Pancreas (tissue), 10 donors: ENCODE data around the gene VPS13D. TPM values are rescaled to one million over a fixed set of nuclear protein-coding genes. Genes with fewer than 3 reads are reported as not detected.

Experiments used
- ATAC-seq, 4 donors: fragments of 200-7000 bp; cut with Tn5 transposase; one replicate each; pipeline versions ENCODE4 v1.8.0 to v1.9.1; 2020; ENCODE audit warnings: mild to moderate bottlenecking in 4 of 4, moderate library complexity in 4 of 4
- DNase-seq, 6 donors: peaks; one replicate each; pipeline ENCODE4 v3.0.0-alpha.2; 2020
- FAIRE-seq: peaks from 2 replicates; lab custom pipeline; 2012; peaks lifted over from hg19 to GRCh38; lab: Jason Lieb, UNC
- H3K27ac ChIP-seq, 4 donors: fragments of 200-600 bp; sonication (generic); 1 replicate in 3 of 4; 2 replicates in 1 of 4; pipeline versions ENCODE4 v1.5.0 to v1.8.0; 2020
- H3K27me3 ChIP-seq, 4 donors: fragments of 200-600 bp; one replicate each; pipeline ENCODE4 v1.8.0; 2021
- H3K36me3 ChIP-seq, 3 donors: fragments of 200-600 bp; sonication (generic) in 1 of 3; one replicate each; pipeline versions ENCODE4 v1.5.0 to v1.8.0; 2020 to 2021
- H3K4me1 ChIP-seq, 3 donors: fragments of 200-600 bp; one replicate each; pipeline ENCODE4 v1.8.0; 2021
- H3K4me3 ChIP-seq, 4 donors: fragments of 200-600 bp; sonication (generic) in 2 of 4; one replicate each; pipeline versions ENCODE4 v1.5.0 to v1.8.0; 2020 to 2021
- H3K9me3 ChIP-seq, 4 donors: fragments of 200-600 bp; one replicate each; pipeline ENCODE4 v1.8.0; 2021
- CTCF ChIP-seq, 4 donors: fragments of 200-600 bp; sonication (generic) in 3 of 4; IDR thresholded peaks; one replicate each; pipeline versions ENCODE4 v1.5.0 to v1.8.0; 2021; ENCODE audit warnings: antibody characterized with exemption in 4 of 4
- WGBS, 2 donors: extraction: QIAGEN DNeasy Blood & Tissue Kit; methylation state at CpG; one replicate each; pipeline ENCODE4 v1.1.7; 2013; 5-methylcytosine and 5-hydroxymethylcytosine counted together
- intact Hi-C, 3 donors: fragments of 100-400 bp; cut with DNase I; formaldehyde crosslinking; loops; one replicate each; pipeline versions ENCODE4 v1.11.1 to v1.14.2; 2022
- polyA plus RNA-seq, 2 donors: library from polyadenylated mRNA; stranded (reverse); fragments of 200-250 nt; gene quantifications; one replicate each; pipeline ENCODE4 v1.2.3, GENCODE V29; 2013
- total RNA-seq, 6 donors: library from RNA; stranded (reverse); fragmentation: NEBNext Ultra II Directional in 4 of 6; extraction: Animal tissue kit (Norgen Biotek cat#: 25700) in 4 of 6; gene quantifications; one replicate each; pipeline versions ENCODE4 v1.2.1 to v1.2.4, GENCODE V29; 2021 to 2023
- donor health status: healthy with polysubstance abuse.
- donor health status: DM: no; HTN: no; CAD: no; lungs with moderate emphysema.
- donor health status: DM: no; HTN: no; CAD: no.
- donor health status: control.
- donor health status: control.
- donor health status: Bipolar disorder and iron deficiency.
- donor health status: DM: yes; HTN: yes; CAD: no.
- donor health status: DM: no; HTN: no; CAD: no.
- donor health status: DM: no; HTN: no; CAD: no.
- donor health status: DM: yes; HTN: yes; CAD: no.

The VPS13D gene
- total and polyA plus RNA-seq, 8 donors = 13.7 to 39.0 (median 24.8) TPM

- peaks cover 0 to 7% (median 0%) of the 10 kb centered on the region in 3 donors for H3K4me1 ChIP-seq
- no peak for TF ChIP-seq CTCF (IDR thresholded peaks at IDR 0.05)
These were observed 312.3 kb downstream of the VPS13D start for GRCh38 chr1:12542138-12542465.

GRCh38 chr1:12542616-12543592 lies 313.1 kb downstream of the VPS13D start:
- 89% methylated on average over 9 of the region's 9 CpGs for WGBS, 2 donors
- FAIRE-seq = no peak
- Histone ChIP-seq H3K27ac (no peak overlapping the region), H3K36me3 (no peaks in the 10 kb centered on the region), H3K27me3 (no peaks in the 10 kb centered on the region), H3K4me3 (no peak overlapping the region), H3K4me1 (peaks cover 0 to 7% (median 0%) of the 10 kb centered on the region in 3 donors), H3K9me3 (no peaks in the 10 kb centered on the region)
- ATAC-seq = no peak
- intact Hi-C loops = no loop called here
- DNase-seq = peak in 1 of 6 donors; percentile 2
- TF ChIP-seq CTCF (IDR thresholded peaks at IDR 0.05) = no peak

More at GRCh38 chr1:12542138-12542465, 312.3 kb downstream of the VPS13D start:
- ATAC-seq = no peak
- Histone ChIP-seq H3K9me3 (no peaks in the 10 kb centered on the region), H3K27ac (no peak overlapping the region), H3K36me3 (no peaks in the 10 kb centered on the region), H3K4me3 (no peak overlapping the region), H3K27me3 (no peaks in the 10 kb centered on the region)
- FAIRE-seq = no peak
- 93 to 95% methylated on average over 9 of the region's 9 CpGs for WGBS, 2 donors
- intact Hi-C loops = no loop called here
- peak in 1 of 6 donors; percentile 46 for DNase-seq

- FAIRE-seq = no peak
- Histone ChIP-seq H3K4me1 (peaks cover 0 to 7% (median 0%) of the 10 kb centered on the region in 3 donors), H3K36me3 (no peaks in the 10 kb centered on the region), H3K27me3 (no peaks in the 10 kb centered on the region), H3K4me3 (no peak overlapping the region), H3K27ac (no peak overlapping the region), H3K9me3 (no peaks in the 10 kb centered on the region)
- ATAC-seq = no peak
- intact Hi-C loops = no loop called here
- no peak for TF ChIP-seq CTCF (IDR thresholded peaks at IDR 0.05)
- 32 to 39% methylated on average over 9 of the region's 9 CpGs for WGBS, 2 donors
- DNase-seq = no peak
These were observed 313.9 kb downstream of the VPS13D start for GRCh38 chr1:12543740-12544154.

- no peaks in the 10 kb centered on the region for H3K36me3 ChIP-seq
- 72 to 81% methylated on average over 4 of the region's 4 CpGs for WGBS, 2 donors
- H3K4me3 ChIP-seq = no peak overlapping the region
- DNase-seq = no peak
- no peak for ATAC-seq
- H3K4me1 ChIP-seq = peaks cover 0 to 7% (median 0%) of the 10 kb centered on the region in 3 donors
- H3K9me3 ChIP-seq = no peaks in the 10 kb centered on the region
- H3K27me3 ChIP-seq = no peaks in the 10 kb centered on the region
- FAIRE-seq = no peak
- TF ChIP-seq CTCF (IDR thresholded peaks at IDR 0.05) = no peak
- intact Hi-C loops = no loop called here
- no peak overlapping the region for H3K27ac ChIP-seq
These were observed 314.5 kb downstream of the VPS13D start for GRCh38 chr1:12544357-12544756.

GRCh38 chr1:12544992-12545391 lies 315.2 kb downstream of the VPS13D start:
- no peak for FAIRE-seq
- Histone ChIP-seq H3K4me3 (no peak overlapping the region), H3K9me3 (no peaks in the 10 kb centered on the region), H3K36me3 (no peaks in the 10 kb centered on the region), H3K4me1 (peaks cover 0 to 7% (median 2%) of the 10 kb centered on the region in 3 donors), H3K27ac (no peak overlapping the region), H3K27me3 (no peaks in the 10 kb centered on the region)
- DNase-seq = peak in 1 of 6 donors; percentile 43
- WGBS, 2 donors = 52 to 58% methylated on average over 8 of the region's 8 CpGs
- TF ChIP-seq CTCF (IDR thresholded peaks at IDR 0.05) = no peak
- intact Hi-C loops = no loop called here
- peak in 1 of 4 donors; percentile 38 for ATAC-seq
